Posterior cingulate gyrus (tissue), 11 donors: ENCODE results near the gene RGS14.
"Not testable (repeated sequence)": the region's sequence is repeated elsewhere in the genome, so short reads cannot be mapped to it uniquely, and the experiment has no call there.

Source experiments
- DNase-seq, 10 donors: peaks; one replicate each; pipeline versions ENCODE4 v3.0.0 to v3.0.0-alpha.2; 2020 to 2021; ENCODE audit warnings: mixed read lengths in 3 of 10
- intact Hi-C: fragments of 100-400 bp; cut with DNase I; formaldehyde crosslinking; loops from one replicate; pipeline ENCODE4 v1.15.1; 2023

Gene RGS14

GRCh38 chr5:177372034-177372896 is 14.5 kb downstream of the RGS14 start:
- intact Hi-C loops, result no loop called here
- no peak for DNase-seq

GRCh38 chr5:177372910-177373309 is 15.2 kb downstream of the RGS14 start:
- intact Hi-C loops, result no loop called here
- no peak for DNase-seq

- intact Hi-C loops, result no loop called here
These were observed 16.1 kb downstream of the RGS14 start for GRCh38 chr5:177373806-177374205.

GRCh38 chr5:177374211-177374610 is 16.5 kb downstream of the RGS14 start:
- DNase-seq, result no peak
- intact Hi-C loops, result no loop called here

More at GRCh38 chr5:177373806-177374205, 16.1 kb downstream of the RGS14 start:
- DNase-seq, result no peak

GRCh38 chr5:177375516-177375915 is 17.8 kb downstream of the RGS14 start:
- DNase-seq, intact Hi-C loops: not testable (repeated sequence)

GRCh38 chr5:177376107-177376506 is 18.4 kb downstream of the RGS14 start:
- no peak for DNase-seq
- intact Hi-C loops, result no loop called here

GRCh38 chr5:177377851-177378776 is 20.4 kb downstream of the RGS14 start:
- DNase-seq, result no peak
- intact Hi-C loops, result no loop called here

- intact Hi-C loops, result no loop called here
- DNase-seq, result no peak
These were observed 21.5 kb downstream of the RGS14 start for GRCh38 chr5:177378884-177379883.

GRCh38 chr5:177380805-177381126 is 23.0 kb downstream of the RGS14 start:
- no peak for DNase-seq
- intact Hi-C loops, result no loop called here

GRCh38 chr5:177382423-177383029 is 24.8 kb downstream of the RGS14 start:
- intact Hi-C loops, result no loop called here

GRCh38 chr5:177383181-177383580 is 25.5 kb downstream of the RGS14 start:
- no peak for DNase-seq
- intact Hi-C loops, result no loop called here

More at GRCh38 chr5:177382423-177383029, 24.8 kb downstream of the RGS14 start:
- peak in 6 of 10 donors; percentile 18 to 90 (median 51) for DNase-seq

GRCh38 chr5:177384134-177384533 is 26.4 kb downstream of the RGS14 start, which contains the start of gene SLC34A1:
SLC34A1 (plus strand) TSS chr5:177384434; CDS start chr5:177385742, 1,308 bp downstream.
- intact Hi-C loops, result no loop called here
- DNase-seq, result no peak

- DNase-seq, result no peak
- intact Hi-C loops, result no loop called here
These were observed 28.0 kb downstream of the RGS14 start for GRCh38 chr5:177385720-177386119.

GRCh38 chr5:177386542-177386941 is 28.8 kb downstream of the RGS14 start:
- no peak for DNase-seq
- intact Hi-C loops, result no loop called here

GRCh38 chr5:177387405-177387804 is 29.7 kb downstream of the RGS14 start:
- intact Hi-C loops, result no loop called here
- DNase-seq, result no peak

- intact Hi-C loops, result no loop called here
- DNase-seq, result no peak
These were observed 30.9 kb downstream of the RGS14 start for GRCh38 chr5:177388521-177389052.

GRCh38 chr5:177389241-177390169 is 31.8 kb downstream of the RGS14 start:
- no peak for DNase-seq
- intact Hi-C loops, result loop anchor here (1.0 kb wide), 1 partner anchor 112 kb away; no protein-coding TSS in a partner anchor
